Heart right ventricle (tissue), 16 donors: ENCODE measurements around the gene TCERG1L. TPM values are rescaled to one million over a fixed set of nuclear protein-coding genes. Genes with fewer than 3 reads are reported as not detected.

Source experiments
- ATAC-seq, 8 donors: fragments of 200-7000 bp; cut with Tn5 transposase; one replicate each; pipeline ENCODE4 v1.9.1; 2020; ENCODE audit warnings: mild to moderate bottlenecking in 8 of 8, moderate library complexity in 8 of 8, moderate number of reproducible peaks in 1 of 8
- DNase-seq, 2 donors: peaks; one replicate each; pipeline ENCODE4 v3.0.0-alpha.2; 2020
- H3K27ac ChIP-seq, 10 donors: fragments of 200-600 bp; sonication (generic) in 2 of 10; one replicate each; pipeline versions ENCODE4 v1.5.0 to v1.8.0; 2020 to 2022; ENCODE audit warnings: mild to moderate bottlenecking in 3 of 10
- H3K27me3 ChIP-seq, 7 donors: fragments of 200-600 bp; one replicate each; pipeline ENCODE4 v1.8.0; 2021 to 2022; ENCODE audit warnings: mild to moderate bottlenecking in 2 of 7
- H3K36me3 ChIP-seq, 9 donors: fragments of 200-600 bp; sonication (generic) in 1 of 9; one replicate each; pipeline versions ENCODE4 v1.5.0 to v1.8.0; 2020 to 2022; ENCODE audit warnings: mild to moderate bottlenecking in 2 of 9
- H3K4me1 ChIP-seq, 9 donors: fragments of 200-600 bp; sonication (generic) in 1 of 9; one replicate each; pipeline versions ENCODE4 v1.5.0 to v1.8.0; 2020 to 2022; ENCODE audit warnings: mild to moderate bottlenecking in 4 of 9
- H3K4me3 ChIP-seq, 10 donors: fragments of 200-600 bp; sonication (generic) in 2 of 10; one replicate each; pipeline versions ENCODE4 v1.5.0 to v1.8.0; 2020 to 2022; ENCODE audit warnings: mild to moderate bottlenecking in 7 of 10, moderate library complexity in 2 of 10
- H3K9me3 ChIP-seq, 11 donors: fragments of 200-600 bp in 10 of 11; sonication (generic) in 2 of 11; one replicate each; pipeline versions ENCODE4 v1.5.0 to v1.8.0; 2013 to 2022; ENCODE audit warnings: mild to moderate bottlenecking in 2 of 11, control low read depth in 1 of 11, moderate library complexity in 1 of 11
- CTCF ChIP-seq, 9 donors: fragments of 200-600 bp; sonication (generic) in 2 of 9; IDR thresholded peaks; one replicate each; pipeline versions ENCODE4 v1.5.0 to v1.8.0; 2021 to 2022; ENCODE audit warnings: antibody characterized with exemption in 9 of 9, mild to moderate bottlenecking in 5 of 9, moderate library complexity in 1 of 9
- WGBS, 2 donors: extraction: QIAGEN DNeasy Blood & Tissue Kit; methylation state at CpG; one replicate each; pipeline ENCODE4 v1.1.7; 2013; ENCODE audit warnings: inconsistent platforms in 1 of 2; 5-methylcytosine and 5-hydroxymethylcytosine counted together
- intact Hi-C, 10 donors: fragments of 100-400 bp; cut with DNase I; formaldehyde crosslinking; loops; one replicate each; pipeline versions ENCODE4 v1.11.1 to v1.14.2; 2022
- polyA plus RNA-seq, 2 donors: library from polyadenylated mRNA; stranded (reverse); fragments of 200-250 nt; gene quantifications; one replicate each; pipeline ENCODE4 v1.2.3, GENCODE V29; 2013
- total RNA-seq, 10 donors: library from RNA; stranded (reverse); fragmentation: NEBNext Ultra II Directional in 3 of 10; extraction: Animal tissue kit (Norgen Biotek cat#: 25700) in 3 of 10; gene quantifications; one replicate each; pipeline versions ENCODE4 v1.2.1 to v1.2.4, GENCODE V29; 2021 to 2023
- donor health status: Arrhythmogenic right ventricular cardiomyopathy.
- donor health status: ischemic (EF 13 %, LVEDD 7.1; RV severe dilation, severe dysfunction).
- donor health status: healthy with polysubstance abuse.
- donor health status: DM: no; HTN: yes; CAD: no.
- donor health status: DM: no; HTN: no; CAD: no.
- donor health status: ischemic (EF 25% LVEDD 6.9; RV normal size, moderate dysfunction).
- donor health status: ischemic (EF 25% LVEDD 5.7; RV mildly dilated, moderate dysfunction).
- donor health status: healthy.
- donor health status: DM: yes; HTN: yes; CAD: no.
- donor health status: Ischemic cardiomyopathy.
- donor health status: ischemic (EF 35%, LVEDD 5.7; RV mildly dilated, moderate dysfunction).
- donor health status: nonischemic (EF 11% LVEDD 7.7; RV severe dilation, severe dysfunction).
- donor health status: DM: yes; HTN: yes; CAD: no.
- donor health status: PGD.
- donor health status: ischemic (EF 29% LVEDD 5.4; RV normal size, mild dysfunction).
- donor health status: nonischemic (EF 23%, LVEDD 6.1; RV moderate dilation, normal function).

Gene TCERG1L
- total and polyA plus RNA-seq, 12 donors = 0.09 TPM; not detected in 10

GRCh38 chr10:131126321-131127137 is 185.0 kb downstream of the TCERG1L start:
- no peaks in the 10 kb centered on the region for H3K9me3 ChIP-seq
- intact Hi-C loops = no loop called here
- H3K4me1 ChIP-seq = peaks cover 0 to 23% (median 5%) of the 10 kb centered on the region in 9 donors
- H3K4me3 ChIP-seq = no peak overlapping the region
- no peak for DNase-seq
- peaks cover 0 to 51% (median 38%) of the 10 kb centered on the region in 7 donors for H3K27me3 ChIP-seq
- 71 to 73% methylated on average over 14 of the region's 14 CpGs for WGBS, 2 donors
- ATAC-seq = peak in 2 of 8 donors; percentile 20
- no peak overlapping the region for H3K27ac ChIP-seq
- no peak for TF ChIP-seq CTCF (IDR thresholded peaks at IDR 0.05)
- H3K36me3 ChIP-seq = no peaks in the 10 kb centered on the region

GRCh38 chr10:131125511-131126225 is 185.9 kb downstream of the TCERG1L start:
- DNase-seq (no peak), ATAC-seq (peak in 1 of 8 donors; percentile 22)
- Histone ChIP-seq H3K9me3 (no peaks in the 10 kb centered on the region), H3K36me3 (no peaks in the 10 kb centered on the region), H3K4me1 (peaks cover 0 to 15% (median 0%) of the 10 kb centered on the region in 9 donors), H3K27ac (no peak overlapping the region), H3K4me3 (no peak overlapping the region), H3K27me3 (peaks cover 0 to 51% (median 38%) of the 10 kb centered on the region in 7 donors)
- TF ChIP-seq CTCF (IDR thresholded peaks at IDR 0.05) = no peak
- 84 to 87% methylated on average over 10 of the region's 10 CpGs for WGBS, 2 donors
- intact Hi-C loops = no loop called here

DNA sequence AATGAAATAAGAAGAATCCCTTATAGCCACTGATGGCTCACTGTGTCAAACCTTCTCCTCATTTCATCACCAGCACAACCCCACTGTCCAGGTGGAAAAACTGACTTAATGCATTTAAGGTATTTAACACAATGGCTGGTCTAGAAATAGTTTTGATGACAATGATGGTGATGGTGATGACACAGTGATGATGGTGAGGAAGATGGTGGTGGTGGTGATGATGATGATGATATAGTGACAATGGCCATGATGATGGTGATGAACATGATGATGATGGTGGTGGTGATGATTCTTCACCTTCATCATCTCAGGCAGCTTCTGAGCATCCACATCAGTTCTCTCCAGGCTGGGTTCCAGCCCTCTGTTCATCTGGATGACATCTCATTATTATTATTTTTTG is 186.6 kb downstream of the TCERG1L start:
- TF ChIP-seq CTCF (IDR thresholded peaks at IDR 0.05) = no peak
- intact Hi-C loops = no loop called here
- no peak for DNase-seq
- Histone ChIP-seq H3K4me3 (no peak overlapping the region), H3K27me3 (peaks cover 0 to 51% (median 38%) of the 10 kb centered on the region in 7 donors), H3K36me3 (no peaks in the 10 kb centered on the region), H3K4me1 (peaks cover 0 to 8% (median 0%) of the 10 kb centered on the region in 9 donors), H3K27ac (no peak overlapping the region), H3K9me3 (no peaks in the 10 kb centered on the region)
- ATAC-seq = no peak

DNA sequence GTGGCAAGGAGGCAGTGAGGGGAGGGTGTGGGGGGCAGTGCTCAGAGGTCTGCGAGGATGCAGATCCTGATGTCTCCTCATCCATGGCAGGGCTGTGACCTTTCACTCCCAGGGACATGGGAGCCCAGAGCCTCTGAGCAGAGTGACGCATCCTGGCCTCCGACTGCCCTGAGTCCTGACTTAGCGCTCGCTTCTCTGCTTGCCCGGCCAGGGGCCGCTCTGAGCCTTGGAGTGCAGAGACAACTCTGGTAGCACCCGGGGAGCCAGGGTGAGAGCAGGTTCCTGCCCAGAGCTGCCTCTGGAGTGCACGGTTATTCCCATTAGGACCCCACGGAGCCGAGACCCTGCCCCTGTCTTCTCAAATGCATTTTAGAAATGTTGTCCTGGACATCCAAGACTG is 188.0 kb downstream of the TCERG1L start:
- no peaks in the 10 kb centered on the region for H3K36me3 ChIP-seq
- 91 to 94% methylated on average over 11 of the region's 11 CpGs for WGBS, 2 donors
- H3K9me3 ChIP-seq = no peaks in the 10 kb centered on the region
- TF ChIP-seq CTCF (IDR thresholded peaks at IDR 0.05) = no peak
- peaks cover 0 to 43% (median 36%) of the 10 kb centered on the region in 7 donors for H3K27me3 ChIP-seq
- peaks cover 0 to 8% (median 0%) of the 10 kb centered on the region in 9 donors for H3K4me1 ChIP-seq
- H3K4me3 ChIP-seq = no peak overlapping the region
- intact Hi-C loops = no loop called here
- no peak overlapping the region for H3K27ac ChIP-seq
- ATAC-seq (peak in 1 of 8 donors; percentile 15), DNase-seq (no peak)
